Measurements from ENCODE around the gene NUP205.

DNA sequence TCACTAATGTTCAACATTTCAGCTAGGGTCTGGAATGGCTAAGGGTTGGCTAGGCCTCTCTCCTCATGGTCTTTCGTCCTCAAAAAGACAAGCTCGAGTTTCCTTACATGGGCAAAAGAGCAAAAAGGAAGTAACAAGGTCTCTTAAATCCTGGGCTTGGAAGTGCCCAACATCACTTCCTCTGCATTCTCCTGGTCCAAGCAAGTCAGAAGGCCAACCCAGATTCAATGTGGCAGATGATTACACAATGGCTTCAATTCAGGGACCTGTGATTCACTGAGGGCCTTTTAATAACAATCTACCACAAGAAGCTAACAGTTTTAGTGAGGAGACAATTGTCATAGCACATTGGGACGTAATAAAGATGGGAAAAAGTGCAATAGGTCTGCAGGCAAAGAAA is 4.4 kb upstream of the NUP205 start:
- TF ChIP-seq, protein P1, sequence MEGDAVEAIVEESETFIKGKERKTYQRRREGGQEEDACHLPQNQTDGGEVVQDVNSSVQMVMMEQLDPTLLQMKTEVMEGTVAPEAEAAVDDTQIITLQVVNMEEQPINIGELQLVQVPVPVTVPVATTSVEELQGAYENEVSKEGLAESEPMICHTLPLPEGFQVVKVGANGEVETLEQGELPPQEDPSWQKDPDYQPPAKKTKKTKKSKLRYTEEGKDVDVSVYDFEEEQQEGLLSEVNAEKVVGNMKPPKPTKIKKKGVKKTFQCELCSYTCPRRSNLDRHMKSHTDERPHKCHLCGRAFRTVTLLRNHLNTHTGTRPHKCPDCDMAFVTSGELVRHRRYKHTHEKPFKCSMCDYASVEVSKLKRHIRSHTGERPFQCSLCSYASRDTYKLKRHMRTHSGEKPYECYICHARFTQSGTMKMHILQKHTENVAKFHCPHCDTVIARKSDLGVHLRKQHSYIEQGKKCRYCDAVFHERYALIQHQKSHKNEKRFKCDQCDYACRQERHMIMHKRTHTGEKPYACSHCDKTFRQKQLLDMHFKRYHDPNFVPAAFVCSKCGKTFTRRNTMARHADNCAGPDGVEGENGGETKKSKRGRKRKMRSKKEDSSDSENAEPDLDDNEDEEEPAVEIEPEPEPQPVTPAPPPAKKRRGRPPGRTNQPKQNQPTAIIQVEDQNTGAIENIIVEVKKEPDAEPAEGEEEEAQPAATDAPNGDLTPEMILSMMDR (IDR thresholded peaks at IDR 0.05) = no peak
- TF ChIP-seq POLR2AphosphoS5 (IDR thresholded peaks at IDR 0.05) (no peak), POLR2A (IDR thresholded peaks at IDR 0.05) (no peak)
